GF-D8 (cell line): ENCODE results near the gene IYD.

ENCODE experiments used
- DNase-seq: peaks from one replicate; lab custom pipeline; 2025; lab: John Stamatoyannopoulos, UW

IYD gene

GRCh38 chr6:150394899-150395295, 26.1 kb downstream of the IYD start:
- DNase-seq: no peak

GRCh38 chr6:150395388-150396009, 26.7 kb downstream of the IYD start:
- DNase-seq: no peak

- DNase-seq: no peak
These were observed 34.8 kb downstream of the IYD start for GRCh38 chr6:150403458-150404246.

- DNase-seq: no peak
These were observed 38.1 kb downstream of the IYD start for GRCh38 chr6:150406948-150407347.

- DNase-seq: no peak
These were observed 40.0 kb downstream of the IYD start for GRCh38 chr6:150408842-150409241.

GRCh38 chr6:150409576-150410066, 40.8 kb downstream of the IYD start:
- DNase-seq: no peak

GRCh38 chr6:150410399-150410798, 41.6 kb downstream of the IYD start:
- no peak for DNase-seq

- DNase-seq: no peak
These were observed 42.1 kb downstream of the IYD start for GRCh38 chr6:150410906-150411305.

GRCh38 chr6:150412221-150412620, 43.4 kb downstream of the IYD start:
- no peak for DNase-seq

- DNase-seq: no peak
These were observed 44.4 kb downstream of the IYD start for GRCh38 chr6:150413198-150413597.

GRCh38 chr6:150413781-150414281, 45.0 kb downstream of the IYD start:
- no peak for DNase-seq

- no peak for DNase-seq
These were observed 47.3 kb downstream of the IYD start for GRCh38 chr6:150416128-150416527.

- no peak for DNase-seq
These were observed 48.4 kb downstream of the IYD start for GRCh38 chr6:150417250-150417649.

- DNase-seq: peak; percentile 41
These were observed 49.4 kb downstream of the IYD start for GRCh38 chr6:150417899-150418826.

- no peak for DNase-seq
These were observed 50.2 kb downstream of the IYD start for GRCh38 chr6:150418827-150419594.

GRCh38 chr6:150420428-150420827, 51.6 kb downstream of the IYD start:
- no peak for DNase-seq

- no peak for DNase-seq
These were observed 52.1 kb downstream of the IYD start for GRCh38 chr6:150420926-150421325.

GRCh38 chr6:150425508-150425907, 56.7 kb downstream of the IYD start:
- DNase-seq: no peak

- no peak for DNase-seq
These were observed 57.4 kb downstream of the IYD start for GRCh38 chr6:150426198-150426597.

GRCh38 chr6:150427037-150427602, 58.3 kb downstream of the IYD start:
- DNase-seq: no peak

GRCh38 chr6:150427843-150428242, 59.0 kb downstream of the IYD start:
- DNase-seq: no peak
